Nephron progenitor cell (in vitro differentiated cells): ENCODE data around the gene YJU2.
"Not testable (repeated sequence)": the region's sequence is repeated elsewhere in the genome, so short reads cannot be mapped to it uniquely, and the experiment has no call there.

Source experiments
- DNase-seq: peaks from one replicate; pipeline ENCODE4 v3.0.0; 2021
- H3K27ac Mint-ChIP-seq: 2 replicates; pipeline ENCODE4 v1.8.0; 2021; ENCODE audit warnings: mild to moderate bottlenecking, moderate library complexity, mixed read lengths
- H3K27me3 Mint-ChIP-seq: 2 replicates; pipeline ENCODE4 v1.8.0; 2021; ENCODE audit warnings: mild to moderate bottlenecking, low read depth, mixed read lengths; ENCODE audit not compliant: poor library complexity
- H3K36me3 Mint-ChIP-seq: 2 replicates; pipeline ENCODE4 v1.8.0; 2021; ENCODE audit warnings: low read depth, mixed read lengths
- H3K4me1 Mint-ChIP-seq: 2 replicates; pipeline ENCODE4 v1.8.0; 2021; ENCODE audit warnings: mixed read lengths
- H3K4me3 Mint-ChIP-seq: 2 replicates; pipeline ENCODE4 v1.8.0; 2021; ENCODE audit warnings: mild to moderate bottlenecking, moderate library complexity, mixed read lengths
- H3K9me3 Mint-ChIP-seq: 2 replicates; pipeline ENCODE4 v1.8.0; 2021; ENCODE audit warnings: mild to moderate bottlenecking, moderate library complexity, mixed read lengths
- CTCF ChIP-seq: fragments of 200-600 bp; sonication (generic); IDR thresholded peaks from 2 replicates; pipeline ENCODE4 v1.5.0; 2021; ENCODE audit warnings: antibody characterized with exemption

Gene YJU2

DNA sequence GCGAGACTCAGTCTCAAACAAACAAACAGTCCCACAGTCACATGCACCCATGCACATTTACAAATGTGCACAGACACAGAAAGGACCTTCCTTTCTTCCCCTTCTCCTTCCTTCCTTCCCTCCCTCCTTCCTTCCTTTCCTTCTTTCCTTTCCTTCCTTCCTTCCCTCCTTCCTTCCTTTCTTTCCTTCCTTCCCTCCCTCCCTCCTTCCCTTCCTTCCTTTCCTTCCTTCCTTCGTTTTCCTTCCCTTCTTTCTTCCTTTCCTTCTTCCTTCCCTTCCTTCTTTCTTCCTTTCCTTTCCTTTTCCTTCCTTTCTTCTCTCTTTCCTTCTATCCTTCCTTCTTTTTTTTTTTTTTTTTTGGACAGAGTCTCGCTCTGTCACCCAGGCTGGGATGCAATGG lies 33.8 kb upstream of the YJU2 start:
- DNase-seq, result no peak
- Mint-ChIP-seq H3K27me3 (peaks cover 45% of the 10 kb centered on the region), H3K4me3 (no peak overlapping the region), H3K36me3 (no peaks in the 10 kb centered on the region), H3K4me1 (no peaks in the 10 kb centered on the region), H3K27ac (no peak overlapping the region), H3K9me3 (peaks cover 6% of the 10 kb centered on the region)
- no peak for TF ChIP-seq CTCF

GRCh38 chr19:4215807-4216206 lies 31.1 kb upstream of the YJU2 start:
- no peaks in the 10 kb centered on the region for H3K36me3 Mint-ChIP-seq
- H3K4me1 Mint-ChIP-seq, result no peaks in the 10 kb centered on the region
- DNase-seq, result no peak
- H3K27me3 Mint-ChIP-seq, result peaks cover 48% of the 10 kb centered on the region
- H3K4me3 Mint-ChIP-seq, result no peak overlapping the region
- H3K27ac Mint-ChIP-seq, result no peak overlapping the region
- TF ChIP-seq CTCF, result no peak
- H3K9me3 Mint-ChIP-seq, result peaks cover 6% of the 10 kb centered on the region

- Mint-ChIP-seq H3K27me3 (peaks cover 39% of the 10 kb centered on the region), H3K4me1 (no peaks in the 10 kb centered on the region), H3K36me3 (no peaks in the 10 kb centered on the region), H3K9me3 (peaks cover 6% of the 10 kb centered on the region), H3K27ac (no peak overlapping the region), H3K4me3 (no peak overlapping the region)
- no peak for DNase-seq
- TF ChIP-seq CTCF, result no peak
Measured at GRCh38 chr19:4216846-4217245, 30.0 kb upstream of the YJU2 start.

- H3K4me1 Mint-ChIP-seq, result no peaks in the 10 kb centered on the region
- H3K36me3 Mint-ChIP-seq, result no peaks in the 10 kb centered on the region
Measured at GRCh38 chr19:4217429-4218264, 29.2 kb upstream of the YJU2 start.

DNA sequence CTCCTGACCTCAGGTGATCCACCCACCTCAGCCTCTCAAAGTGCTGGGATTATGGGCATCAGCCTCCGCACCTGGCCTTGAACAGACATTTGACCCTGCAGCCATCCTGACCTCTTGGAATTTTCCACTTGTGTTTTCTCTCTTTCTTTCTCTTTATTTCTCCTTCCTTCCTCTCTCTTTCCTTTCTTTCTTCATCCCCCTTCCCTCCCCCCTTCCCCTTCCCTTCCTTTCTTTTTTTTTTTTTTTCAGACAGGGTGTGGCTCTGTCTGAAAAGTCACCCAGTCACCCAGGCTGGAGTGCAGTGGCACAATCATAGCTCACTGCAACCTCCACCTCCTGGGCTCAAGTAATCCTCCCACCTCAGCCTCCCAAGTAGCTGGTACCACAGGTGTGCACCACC lies 28.4 kb upstream of the YJU2 start:
- not testable (repeated sequence) for DNase-seq, H3K4me3 Mint-ChIP-seq, H3K9me3 Mint-ChIP-seq, H3K36me3 Mint-ChIP-seq, H3K27ac Mint-ChIP-seq, H3K4me1 Mint-ChIP-seq
- H3K27me3 Mint-ChIP-seq, result peaks cover 24% of the 10 kb centered on the region

More at GRCh38 chr19:4217429-4218264, 29.2 kb upstream of the YJU2 start:
- H3K4me3 Mint-ChIP-seq, result no peak overlapping the region
- no peak for TF ChIP-seq CTCF
- H3K27me3 Mint-ChIP-seq, result peaks cover 31% of the 10 kb centered on the region
- no peak overlapping the region for H3K27ac Mint-ChIP-seq
- H3K9me3 Mint-ChIP-seq, result peaks cover 6% of the 10 kb centered on the region
- DNase-seq, result no peak

- Mint-ChIP-seq H3K4me3 (no peak overlapping the region), H3K27ac (no peak overlapping the region), H3K27me3 (peaks cover 16% of the 10 kb centered on the region), H3K4me1 (peaks cover 6% of the 10 kb centered on the region), H3K9me3 (peaks cover 6% of the 10 kb centered on the region), H3K36me3 (no peaks in the 10 kb centered on the region)
- TF ChIP-seq CTCF, result no peak
- DNase-seq, result no peak
Measured at GRCh38 chr19:4220188-4220587, 26.7 kb upstream of the YJU2 start.
